PFSK-1 (cell line): ENCODE data around the gene LUZP2.

Experiments used
- FOXP2 ChIP-seq: optimal IDR thresholded peaks from 2 replicates; pipeline ENCODE3; 2011; ENCODE audit warnings: borderline replicate concordance, control low read depth, inconsistent platforms; ENCODE audit not compliant: insufficient read depth; ENCODE audit errors: extremely low read length, extremely low read depth
- POLR2AphosphoS5 ChIP-seq: IDR thresholded peaks from 2 replicates; pipeline ENCODE4 v1.6.1; 2012; ENCODE audit warnings: low read depth, mild to moderate bottlenecking, control low read depth, low read length, moderate library complexity
- SIN3A ChIP-seq: IDR thresholded peaks from 2 replicates; pipeline ENCODE4 v1.6.1; 2012; ENCODE audit warnings: mild to moderate bottlenecking, low read length, moderate library complexity, borderline replicate concordance; ENCODE audit not compliant: insufficient read depth
- TAF1 ChIP-seq: IDR thresholded peaks from 2 replicates; pipeline ENCODE4 v1.6.1; 2012; ENCODE audit warnings: low read length, control low read depth, borderline replicate concordance; ENCODE audit not compliant: insufficient read depth
- TF ChIP-seq, protein P1 (sequence below), 2 experiments: IDR thresholded peaks; 2 replicates each; pipeline versions ENCODE4 v1.6.1 to v1.8.0; 2011 to 2012; ENCODE audit warnings: low read depth in 2 of 2, low read length in 2 of 2, control low read depth in 1 of 2, inconsistent platforms in 1 of 2, mild to moderate bottlenecking in 1 of 2, moderate library complexity in 1 of 2; ENCODE audit not compliant: insufficient read depth in 1 of 2

The LUZP2 gene

DNA sequence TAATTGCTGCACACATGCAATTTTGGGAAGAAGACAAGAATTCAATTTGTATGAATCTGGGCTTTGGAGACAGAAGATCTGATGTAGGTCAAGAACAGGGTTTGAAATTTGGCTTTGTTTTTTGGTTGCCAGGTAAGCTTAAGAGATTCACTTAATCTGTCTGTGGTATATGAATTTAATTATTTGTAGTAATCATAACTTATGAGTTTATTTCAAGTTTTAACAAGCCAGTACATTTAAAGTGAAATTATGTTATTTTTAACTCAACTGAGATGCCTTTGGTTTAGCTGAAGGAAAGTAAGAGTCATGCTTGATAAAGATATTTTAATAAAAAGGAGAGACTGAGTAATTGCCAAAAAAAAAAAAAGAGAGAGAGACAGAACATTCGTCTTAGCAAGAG lies 384.1 kb downstream of the LUZP2 start:
- TF ChIP-seq FOXP2 = no peak
- no peak for TF ChIP-seq SIN3A
- TF ChIP-seq, protein P1, sequence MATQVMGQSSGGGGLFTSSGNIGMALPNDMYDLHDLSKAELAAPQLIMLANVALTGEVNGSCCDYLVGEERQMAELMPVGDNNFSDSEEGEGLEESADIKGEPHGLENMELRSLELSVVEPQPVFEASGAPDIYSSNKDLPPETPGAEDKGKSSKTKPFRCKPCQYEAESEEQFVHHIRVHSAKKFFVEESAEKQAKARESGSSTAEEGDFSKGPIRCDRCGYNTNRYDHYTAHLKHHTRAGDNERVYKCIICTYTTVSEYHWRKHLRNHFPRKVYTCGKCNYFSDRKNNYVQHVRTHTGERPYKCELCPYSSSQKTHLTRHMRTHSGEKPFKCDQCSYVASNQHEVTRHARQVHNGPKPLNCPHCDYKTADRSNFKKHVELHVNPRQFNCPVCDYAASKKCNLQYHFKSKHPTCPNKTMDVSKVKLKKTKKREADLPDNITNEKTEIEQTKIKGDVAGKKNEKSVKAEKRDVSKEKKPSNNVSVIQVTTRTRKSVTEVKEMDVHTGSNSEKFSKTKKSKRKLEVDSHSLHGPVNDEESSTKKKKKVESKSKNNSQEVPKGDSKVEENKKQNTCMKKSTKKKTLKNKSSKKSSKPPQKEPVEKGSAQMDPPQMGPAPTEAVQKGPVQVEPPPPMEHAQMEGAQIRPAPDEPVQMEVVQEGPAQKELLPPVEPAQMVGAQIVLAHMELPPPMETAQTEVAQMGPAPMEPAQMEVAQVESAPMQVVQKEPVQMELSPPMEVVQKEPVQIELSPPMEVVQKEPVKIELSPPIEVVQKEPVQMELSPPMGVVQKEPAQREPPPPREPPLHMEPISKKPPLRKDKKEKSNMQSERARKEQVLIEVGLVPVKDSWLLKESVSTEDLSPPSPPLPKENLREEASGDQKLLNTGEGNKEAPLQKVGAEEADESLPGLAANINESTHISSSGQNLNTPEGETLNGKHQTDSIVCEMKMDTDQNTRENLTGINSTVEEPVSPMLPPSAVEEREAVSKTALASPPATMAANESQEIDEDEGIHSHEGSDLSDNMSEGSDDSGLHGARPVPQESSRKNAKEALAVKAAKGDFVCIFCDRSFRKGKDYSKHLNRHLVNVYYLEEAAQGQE (IDR thresholded peaks at IDR 0.05; ENCODE audit: insufficient read depth in 1 of 2, low read depth in 2 of 2, low read length in 2 of 2) = no peak
- no peak for TF ChIP-seq TAF1
- no peak for TF ChIP-seq POLR2AphosphoS5

- TF ChIP-seq TAF1 (no peak), FOXP2 (no peak), SIN3A (no peak), POLR2AphosphoS5 (no peak)
- TF ChIP-seq, protein P1 (IDR thresholded peaks at IDR 0.05; ENCODE audit: insufficient read depth in 1 of 2, low read depth in 2 of 2, low read length in 2 of 2) = no peak
Measured at GRCh38 chr11:24885580-24886173, 388.8 kb downstream of the LUZP2 start.

DNA sequence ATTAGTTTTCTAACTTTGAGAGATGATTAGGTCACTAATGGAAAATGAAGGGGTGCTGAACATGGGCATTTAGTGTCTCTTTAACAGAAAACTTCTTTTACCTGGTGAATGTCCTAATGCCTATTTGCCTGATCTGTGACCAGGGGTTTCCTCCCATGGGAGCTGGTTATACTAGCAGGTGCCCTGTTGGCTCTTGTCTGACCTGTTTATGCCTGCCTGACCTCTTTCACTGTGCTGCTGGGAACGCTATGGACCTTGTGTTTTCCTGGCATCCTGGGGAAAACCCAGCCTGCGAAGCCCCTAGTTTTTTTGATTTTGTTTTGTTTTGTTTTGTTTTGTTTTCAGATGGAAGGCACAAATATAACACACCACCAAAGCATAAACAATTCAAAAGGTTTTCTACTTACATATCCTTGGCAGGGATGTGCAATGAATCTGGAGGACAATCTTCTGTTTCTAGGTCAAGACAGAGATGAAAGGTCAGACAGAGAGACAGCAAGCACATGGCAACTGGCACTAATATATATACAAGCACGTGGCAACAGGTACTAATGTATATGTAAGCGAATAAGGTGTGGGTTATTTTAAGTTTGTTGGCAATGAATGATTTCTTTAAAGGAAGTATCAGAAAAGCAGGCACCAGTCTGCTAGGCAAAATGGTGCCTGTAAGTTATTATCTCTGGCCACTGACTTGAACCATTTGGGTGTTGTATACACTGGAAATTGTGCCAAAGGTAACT lies 390.2 kb downstream of the LUZP2 start:
- no peak for TF ChIP-seq POLR2AphosphoS5
- TF ChIP-seq TAF1 = no peak
- TF ChIP-seq SIN3A = no peak
- no peak for TF ChIP-seq FOXP2
- TF ChIP-seq, protein P1 (IDR thresholded peaks at IDR 0.05; ENCODE audit: insufficient read depth in 1 of 2, low read depth in 2 of 2, low read length in 2 of 2) = no peak

- TF ChIP-seq TAF1 (no peak), POLR2AphosphoS5 (no peak), FOXP2 (no peak), SIN3A (no peak)
- TF ChIP-seq, protein P1 (IDR thresholded peaks at IDR 0.05; ENCODE audit: insufficient read depth in 1 of 2, low read depth in 2 of 2, low read length in 2 of 2) = no peak
Measured at GRCh38 chr11:24890426-24890825, 393.6 kb downstream of the LUZP2 start.
